H1 (cell line): ENCODE measurements around the gene TAF1D. TPM values are rescaled to one million over a fixed set of nuclear protein-coding genes. Genes with fewer than 3 reads are reported as not detected.

Experiments used
- CTCF ChIA-PET: fragments of 300-600 bp; sonication (Branson Sonifier 250); formaldehyde crosslinking; loops from one replicate; lab custom pipeline; 2021; ENCODE audit not compliant: partially characterized antibody; lab: Charles Lee
- POLR2A ChIA-PET: fragments of 300-600 bp; sonication (Branson Sonifier 250); formaldehyde crosslinking; loops from one replicate; lab custom pipeline; 2021; ENCODE audit warnings: inconsistent platforms; ENCODE audit not compliant: partially characterized antibody; lab: Charles Lee
- DNase-seq, 2 experiments: peaks; one replicate each; pipeline versions ENCODE4 v3.0.0 to v3.0.0-alpha.2; 2010 to 2022; ENCODE audit warnings: low spot score in 2 of 2, low read depth in 1 of 2, mixed read lengths in 1 of 2
- FAIRE-seq: peaks from 2 replicates; lab custom pipeline; 2011; peaks lifted over from hg19 to GRCh38; lab: Jason Lieb, UNC
- H2AFZ ChIP-seq: 2 replicates; pipeline ENCODE4 v1.8.1; 2012; ENCODE audit warnings: low read length, inconsistent platforms
- H2AK5ac ChIP-seq: 2 replicates; pipeline ENCODE4 v1.6.1; 2013; ENCODE audit warnings: low read depth, low read length
- H2BK120ac ChIP-seq: replicated peaks from 2 replicates; pipeline ENCODE3; 2013; ENCODE audit warnings: low read depth, low read length, inconsistent platforms
- H2BK12ac ChIP-seq: 2 replicates; pipeline ENCODE4 v1.6.1; 2013; ENCODE audit warnings: low read depth, low read length
- H2BK15ac ChIP-seq: 2 replicates; pipeline ENCODE4 v1.6.1; 2013; ENCODE audit warnings: low read length
- H2BK20ac ChIP-seq: 2 replicates; pipeline ENCODE4 v1.6.1; 2013; ENCODE audit warnings: low read length
- H2BK5ac ChIP-seq: 2 replicates; pipeline ENCODE4 v1.6.1; 2013; ENCODE audit warnings: low read depth, low read length
- H3K14ac ChIP-seq: 2 replicates; pipeline ENCODE4 v1.6.1; 2013; ENCODE audit warnings: inconsistent platforms; ENCODE audit not compliant: insufficient read length
- H3K18ac ChIP-seq: 2 replicates; pipeline ENCODE4 v1.6.1; 2013; ENCODE audit warnings: low read length; ENCODE audit errors: extremely low read depth
- H3K23ac ChIP-seq: 2 replicates; pipeline ENCODE4 v1.6.1; 2013; ENCODE audit warnings: inconsistent platforms; ENCODE audit not compliant: insufficient read length
- H3K23me2 ChIP-seq: 2 replicates; pipeline ENCODE4 v1.6.1; 2013; ENCODE audit warnings: low read depth, low read length
- H3K27ac ChIP-seq: 2 replicates; pipeline ENCODE4 v1.6.1; 2011; ENCODE audit warnings: low read depth, low read length, inconsistent platforms
- H3K27me3 ChIP-seq, 4 experiments: replicated peaks in 1 of 4; 1 replicate in 1 of 4; 2 replicates in 3 of 4; pipeline versions ENCODE4 v1.6.1 to v1.8.1; 2011 to 2013; ENCODE audit warnings: low read length in 3 of 4, mild to moderate bottlenecking in 3 of 4, inconsistent platforms in 2 of 4, mixed read lengths in 2 of 4, moderate library complexity in 1 of 4; ENCODE audit not compliant: control insufficient read depth in 3 of 4, insufficient read depth in 3 of 4; ENCODE audit errors: extremely low read depth in 1 of 4
- H3K36me3 ChIP-seq, 4 experiments: 2 replicates each; pipeline versions ENCODE4 v1.6.1 to v1.8.1; 2011 to 2013; ENCODE audit warnings: mild to moderate bottlenecking in 4 of 4, low read length in 3 of 4, moderate library complexity in 2 of 4, control low read depth in 1 of 4, inconsistent platforms in 1 of 4; ENCODE audit not compliant: insufficient read depth in 4 of 4, control insufficient read depth in 2 of 4
- H3K4ac ChIP-seq: replicated peaks from 2 replicates; pipeline ENCODE3; 2013; ENCODE audit warnings: low read length, low read depth, mixed read lengths, inconsistent platforms; ENCODE audit not compliant: insufficient read length
- H3K4me1 ChIP-seq, 4 experiments: replicated peaks in 1 of 4; 1 replicate in 1 of 4; 2 replicates in 3 of 4; pipeline versions ENCODE4 v1.6.1 to v1.8.1; 2011 to 2013; ENCODE audit warnings: low read length in 3 of 4, inconsistent platforms in 2 of 4, mixed read lengths in 1 of 4; ENCODE audit not compliant: insufficient read depth in 4 of 4, control insufficient read depth in 3 of 4
- H3K4me2 ChIP-seq, 2 experiments: 2 replicates each; pipeline versions ENCODE4 v1.6.1 to v1.8.1; 2011 to 2013; ENCODE audit warnings: low read depth in 2 of 2, low read length in 2 of 2, control low read depth in 1 of 2, inconsistent platforms in 1 of 2, mild to moderate bottlenecking in 1 of 2; ENCODE audit not compliant: insufficient read depth in 1 of 2
- H3K4me3 ChIP-seq, 4 experiments: fragments of 200-600, 300-600 bp in 1 of 4; sonication (generic), shearing (Covaris generic), sonication (Bioruptor Twin) in 1 of 4; 2 replicates each; pipeline versions ENCODE4 v1.5.1 to v1.8.1; 2011 to 2016; ENCODE audit warnings: low read length in 4 of 4, low read depth in 3 of 4, control low read depth in 2 of 4, inconsistent platforms in 2 of 4, mild to moderate bottlenecking in 2 of 4, mixed read lengths in 1 of 4, moderate library complexity in 1 of 4; ENCODE audit not compliant: insufficient read depth in 2 of 4; ENCODE audit errors: extremely low read depth in 1 of 4
- H3K56ac ChIP-seq: replicated peaks from 2 replicates; pipeline ENCODE3; 2013; ENCODE audit warnings: low read depth, mild to moderate bottlenecking, mixed read lengths, low read length, inconsistent platforms; ENCODE audit not compliant: insufficient read length
- H3K79me1 ChIP-seq: 2 replicates; pipeline ENCODE4 v1.6.1; 2013; ENCODE audit warnings: low read depth, low read length, control low read depth
- H3K79me2 ChIP-seq, 2 experiments: 2 replicates each; pipeline versions ENCODE4 v1.6.1 to v1.8.1; 2012 to 2013; ENCODE audit warnings: low read length in 2 of 2, mild to moderate bottlenecking in 2 of 2, inconsistent platforms in 1 of 2; ENCODE audit not compliant: insufficient read depth in 2 of 2, control insufficient read depth in 1 of 2
- H3K9ac ChIP-seq, 4 experiments: replicated peaks in 1 of 4; 1 replicate in 1 of 4; 2 replicates in 3 of 4; pipeline versions ENCODE4 v1.6.1 to v1.8.1; 2011 to 2013; ENCODE audit warnings: low read depth in 3 of 4, low read length in 3 of 4, control low read depth in 2 of 4, mild to moderate bottlenecking in 2 of 4, moderate library complexity in 2 of 4, inconsistent platforms in 1 of 4; ENCODE audit errors: extremely low read depth in 1 of 4
- H3K9me3 ChIP-seq, 2 experiments: 2 replicates each; pipeline versions ENCODE4 v1.6.1 to v1.8.1; 2012 to 2013; ENCODE audit warnings: mild to moderate bottlenecking in 2 of 2, moderate library complexity in 2 of 2, control low read depth in 1 of 2, inconsistent platforms in 1 of 2, low read depth in 1 of 2, low read length in 1 of 2, mixed read lengths in 1 of 2; ENCODE audit not compliant: insufficient read depth in 2 of 2
- H4K20me1 ChIP-seq, 2 experiments: replicated peaks in 1 of 2; 2 replicates each; pipeline versions ENCODE3 to v1.8.1; 2011 to 2013; ENCODE audit warnings: inconsistent platforms in 2 of 2, low read length in 2 of 2, mild to moderate bottlenecking in 1 of 2; ENCODE audit not compliant: insufficient read depth in 2 of 2, control insufficient read depth in 1 of 2
- H4K5ac ChIP-seq: 2 replicates; pipeline ENCODE4 v1.6.1; 2013; ENCODE audit warnings: low read length, low read depth, mixed read lengths, inconsistent platforms; ENCODE audit not compliant: insufficient read length
- H4K8ac ChIP-seq: 2 replicates; pipeline ENCODE4 v1.8.0; 2013; ENCODE audit warnings: mild to moderate bottlenecking, moderate library complexity, low read length, inconsistent platforms; ENCODE audit not compliant: insufficient read depth; ENCODE audit errors: extremely low read depth
- H4K91ac ChIP-seq: replicated peaks from 2 replicates; pipeline ENCODE3; 2013; ENCODE audit warnings: low read length, mixed read lengths, inconsistent platforms; ENCODE audit not compliant: insufficient read length
- CBX5 ChIP-seq: fragments of 300-800, 300-1000 bp; sonication (generic); IDR thresholded peaks from 2 replicates; pipeline ENCODE4 v1.7.1; 2016; ENCODE audit warnings: antibody characterized with exemption, low read length, low read depth
- CEBPB ChIP-seq: IDR thresholded peaks from 2 replicates; pipeline ENCODE4 v1.6.1; 2012; ENCODE audit warnings: low read depth, low read length
- EP300 ChIP-seq, 2 experiments: IDR thresholded peaks; 1 replicate in 1 of 2; 2 replicates in 1 of 2; pipeline ENCODE4 v1.6.1; 2011 to 2012; ENCODE audit warnings: low read depth in 2 of 2, low read length in 2 of 2, mild to moderate bottlenecking in 2 of 2, borderline replicate concordance in 1 of 2, inconsistent platforms in 1 of 2, moderate library complexity in 1 of 2
- KDM5A ChIP-seq: fragments of 200-600 bp; IDR thresholded peaks from 2 replicates; pipeline ENCODE4 v1.7.1; 2012; ENCODE audit warnings: mild to moderate bottlenecking, low read length, inconsistent platforms, mixed read lengths
- WGBS, 2 experiments: shearing (Covaris generic) in 1 of 2; methylation state at CpG; one replicate each; pipeline versions ENCODE4 v1.1.6 to v1.1.7; 2013 to 2015; ENCODE audit warnings: low lambda C conversion rate in 2 of 2, mixed read lengths in 2 of 2, inconsistent platforms in 1 of 2, low coverage in 1 of 2, missing lambda C conversion rate in 1 of 2; ENCODE audit not compliant: insufficient replicate concordance in 2 of 2, insufficient coverage in 1 of 2, insufficient read length in 1 of 2; ENCODE audit errors: extremely low coverage in 1 of 2, missing lambda C conversion rate in 1 of 2; 5-methylcytosine and 5-hydroxymethylcytosine counted together
- polyA plus RNA-seq, 7 experiments: library from polyadenylated mRNA; depleted of rRNA in 3 of 7; stranded (reverse) in 5 of 7; unstranded in 2 of 7; fragments of >200 nt in 5 of 7; fragments of 200-250 nt in 2 of 7; gene quantifications; 1 replicate in 5 of 7; 2 replicates in 1 of 7; 4 replicates in 1 of 7; pipeline versions ENCODE4 v1.2.1 to v1.2.3, GENCODE V29; 2011 to 2013; ENCODE audit warnings: missing spikeins in 2 of 7, mixed read lengths in 2 of 7
- total RNA-seq: library from RNA; stranded (reverse); fragmentation: NEBNext Ultra II Directional; extraction: Animal tissue kit (Norgen Biotek cat#: 25700); gene quantifications from 2 replicates; pipeline ENCODE4 v1.2.1, GENCODE V29; 2021

TAF1D gene
- total and polyA plus RNA-seq, 2 of the 8 experiments (the other 6 are each of a cell fraction or from before 2014, with no cell fraction given): 64.7 to 212 TPM

GRCh38 chr11:93753241-93753640, 11.9 kb upstream of the TAF1D start:
- WGBS, 2 experiments: 87% methylated on average over 2 of the region's 2 CpGs; no CpG with 5 or more reads in 1 of the 2 experiments
- no peak for FAIRE-seq

More at GRCh38 chr11:93753241-93753640, 11.9 kb upstream of the TAF1D start:
- Histone ChIP-seq H3K23me2 (no peaks in the 10 kb centered on the region), H3K79me1 (no peaks in the 10 kb centered on the region), H3K27me3 (no peaks in the 10 kb centered on the region), H3K23ac (no peak overlapping the region), H4K20me1 (peaks cover 0 to 2% of the 10 kb centered on the region in 2 experiments), H2BK5ac (no peak overlapping the region), H4K91ac (no peak overlapping the region), H4K8ac (no peak overlapping the region), H2AFZ (no peak overlapping the region), H2BK20ac (no peak overlapping the region), H3K27ac (no peak overlapping the region), H3K4me1 (no peaks in the 10 kb centered on the region), H2BK12ac (no peak overlapping the region), H3K4ac (no peak overlapping the region), H3K9ac (no peak overlapping the region), H3K9me3 (no peaks in the 10 kb centered on the region), H2AK5ac (no peak overlapping the region), H3K18ac (no peak overlapping the region), H4K5ac (no peak overlapping the region), H3K4me3 (no peak overlapping the region), H3K56ac (no peak overlapping the region), H3K4me2 (no peak overlapping the region), H3K36me3 (peaks cover 0 to 36% (median 10%) of the 10 kb centered on the region in 4 experiments; a peak in 7 of 8 replicates), H2BK15ac (no peak overlapping the region), H3K14ac (no peak overlapping the region), H2BK120ac (no peak overlapping the region), H3K79me2 (no peaks in the 10 kb centered on the region)
- no peak for DNase-seq
- CTCF ChIA-PET: no interaction called here
- POLR2A ChIA-PET: interaction anchor here (6.4 kb wide), 1 partner anchor 13 kb away, joined by 50 read pairs; the partner anchor contains the start of genes C11orf54 and TAF1D
- no peak for TF ChIP-seq KDM5A
- no peak for TF ChIP-seq CBX5
- no peak for TF ChIP-seq CEBPB
- no peak for TF ChIP-seq EP300 (IDR thresholded peaks at IDR 0.05; ENCODE audit: borderline replicate concordance in 1 of 2, low read depth in 2 of 2, low read length in 2 of 2)
